ENCODE results near the gene STAT5A. TPM values are rescaled to one million over a fixed set of nuclear protein-coding genes. Genes with fewer than 3 reads are reported as not detected.
"Not testable (repeated sequence)": the region's sequence is repeated elsewhere in the genome, so short reads cannot be mapped to it uniquely, and the experiment has no call there.

STAT5A gene
- total RNA-seq, 2 experiments from 2014 or later = 141 to 150 TPM

- Mint-ChIP-seq H3K4me3 (no peak overlapping the region), H3K27ac (peak overlapping the region; percentile 96), H3K4me1 (ENCODE audit: low read depth) (peaks cover 68% of the 10 kb centered on the region), H3K36me3 (ENCODE audit: low read depth) (peaks cover 10% of the 10 kb centered on the region), H3K9me3 (no peaks in the 10 kb centered on the region), H3K27me3 (no peaks in the 10 kb centered on the region)
- ATAC-seq (ENCODE audit: poor library complexity) (no peak), DNase-seq (no peak)
- Histone ChIP-seq H3K36me3 (ENCODE audit: insufficient read depth, low read length) (peaks cover 3% of the 10 kb centered on the region), H3K4me1 (ENCODE audit: insufficient read depth, low read length) (peaks cover 46% of the 10 kb centered on the region), H3K4me3 (ENCODE audit: low read length) (no peak overlapping the region), H3K27me3 (ENCODE audit: control insufficient read depth in 1 of 2, insufficient read depth in 2 of 2, low read length in 2 of 2) (no peaks in the 10 kb centered on the region), H3K9me3 (ENCODE audit: control insufficient read depth in 1 of 2, insufficient read depth in 1 of 2, low read length in 2 of 2) (no peaks in the 10 kb centered on the region), H3K27ac (ENCODE audit: low read depth in 1 of 2, low read length in 2 of 2) (peak overlapping the region; percentile 26 to 39)
- POLR2A ChIA-PET = interaction anchor here (1.4 to 7.4 kb wide), 2 partner anchors 13 to 18 kb away, joined by 4 to 301 read pairs; partner anchors contain the start of gene STAT5B
- intact Hi-C loops (cut with DNase I, micrococcal nuclease) = loop anchor here in 1 of 2 experiments (5.0 kb wide), 1 partner anchor 134 kb away; the partner anchor contains the start of gene STAT3
- TF ChIP-seq, protein P1, sequence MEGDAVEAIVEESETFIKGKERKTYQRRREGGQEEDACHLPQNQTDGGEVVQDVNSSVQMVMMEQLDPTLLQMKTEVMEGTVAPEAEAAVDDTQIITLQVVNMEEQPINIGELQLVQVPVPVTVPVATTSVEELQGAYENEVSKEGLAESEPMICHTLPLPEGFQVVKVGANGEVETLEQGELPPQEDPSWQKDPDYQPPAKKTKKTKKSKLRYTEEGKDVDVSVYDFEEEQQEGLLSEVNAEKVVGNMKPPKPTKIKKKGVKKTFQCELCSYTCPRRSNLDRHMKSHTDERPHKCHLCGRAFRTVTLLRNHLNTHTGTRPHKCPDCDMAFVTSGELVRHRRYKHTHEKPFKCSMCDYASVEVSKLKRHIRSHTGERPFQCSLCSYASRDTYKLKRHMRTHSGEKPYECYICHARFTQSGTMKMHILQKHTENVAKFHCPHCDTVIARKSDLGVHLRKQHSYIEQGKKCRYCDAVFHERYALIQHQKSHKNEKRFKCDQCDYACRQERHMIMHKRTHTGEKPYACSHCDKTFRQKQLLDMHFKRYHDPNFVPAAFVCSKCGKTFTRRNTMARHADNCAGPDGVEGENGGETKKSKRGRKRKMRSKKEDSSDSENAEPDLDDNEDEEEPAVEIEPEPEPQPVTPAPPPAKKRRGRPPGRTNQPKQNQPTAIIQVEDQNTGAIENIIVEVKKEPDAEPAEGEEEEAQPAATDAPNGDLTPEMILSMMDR (IDR thresholded peaks at IDR 0.05) = no peak
- CTCF ChIA-PET = interaction anchor here (1.3 to 7.7 kb wide), 2 partner anchors 15 to 31 kb away, joined by 5 to 51 read pairs; no protein-coding TSS in a partner anchor
Measured at GRCh38 chr17:42253578-42253977, 34.7 kb upstream of the STAT5A start.

DNA sequence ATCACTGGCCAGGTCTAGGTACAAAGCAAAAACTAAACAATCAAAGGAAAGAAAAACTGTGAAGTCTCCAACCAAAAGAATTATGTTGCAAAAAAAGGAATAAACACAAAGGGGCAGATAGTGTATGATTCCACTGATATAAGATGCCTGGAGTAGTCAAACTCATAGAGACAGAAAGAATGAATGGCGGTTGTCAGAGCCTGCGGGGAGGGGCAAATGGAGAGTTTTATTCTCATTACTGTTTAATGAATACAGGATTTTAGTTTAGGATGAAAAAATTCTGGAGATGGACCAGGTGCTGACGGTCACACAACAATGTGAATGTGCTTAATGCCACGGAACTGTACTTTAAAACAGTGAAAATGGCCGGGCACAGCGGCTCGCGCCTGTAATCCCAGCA is 32.9 kb upstream of the STAT5A start:
- H3K4me1 Mint-ChIP-seq (ENCODE audit: low read depth) = peaks cover 72% of the 10 kb centered on the region
- H3K27me3 Mint-ChIP-seq = no peaks in the 10 kb centered on the region
- H3K27ac ChIP-seq (ENCODE audit: low read depth in 1 of 2, low read length in 2 of 2) = peak overlapping the region in 1 of 2 donors; percentile 25
- TF ChIP-seq, protein P1 (IDR thresholded peaks at IDR 0.05) = no peak
- intact Hi-C loops (cut with DNase I, micrococcal nuclease) = no loop called here
- peak overlapping the region; percentile 96 for H3K27ac Mint-ChIP-seq
- no peaks in the 10 kb centered on the region for H3K9me3 ChIP-seq (ENCODE audit: control insufficient read depth in 1 of 2, insufficient read depth in 1 of 2, low read length in 2 of 2)
- no peaks in the 10 kb centered on the region for H3K27me3 ChIP-seq (ENCODE audit: control insufficient read depth in 1 of 2, insufficient read depth in 2 of 2, low read length in 2 of 2)
- ChIA-PET CTCF (interaction anchor here (0.9 to 1.2 kb wide), 3 partner anchors 8 to 57 kb away, joined by 3 read pairs; no protein-coding TSS in a partner anchor), POLR2A (interaction anchor here (0.6 to 1.1 kb wide), 2 partner anchors 79 to 563 kb away, joined by 4 read pairs; no protein-coding TSS in a partner anchor)
- no peaks in the 10 kb centered on the region for H3K9me3 Mint-ChIP-seq
- H3K4me1 ChIP-seq (ENCODE audit: insufficient read depth, low read length) = peaks cover 37% of the 10 kb centered on the region
- no peak for ATAC-seq (ENCODE audit: poor library complexity)
- peaks cover 8% of the 10 kb centered on the region for H3K36me3 Mint-ChIP-seq (ENCODE audit: low read depth)
- H3K36me3 ChIP-seq (ENCODE audit: insufficient read depth, low read length) = peaks cover 3% of the 10 kb centered on the region
- DNase-seq = no peak
- no peak overlapping the region for H3K4me3 ChIP-seq (ENCODE audit: low read length)
- H3K4me3 Mint-ChIP-seq = no peak overlapping the region

DNA sequence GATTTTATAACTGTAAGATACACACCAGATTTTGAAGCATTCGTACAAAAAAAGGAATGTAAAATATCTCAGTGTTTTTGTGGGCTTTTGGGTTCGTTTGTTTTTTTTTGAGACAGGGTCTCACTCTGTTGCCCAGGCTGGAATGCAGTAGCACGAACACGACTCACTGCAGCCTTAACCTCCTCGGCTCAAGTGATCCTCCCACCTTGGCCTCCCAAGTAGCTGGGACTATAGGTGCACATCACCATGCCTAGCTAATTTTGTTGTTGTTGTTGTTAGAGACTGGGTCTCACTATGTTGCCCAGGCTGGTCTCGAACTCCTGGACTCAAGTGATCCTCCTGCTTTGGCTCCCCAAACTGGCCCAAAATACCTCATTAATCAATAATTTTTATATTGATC is 28.0 kb upstream of the STAT5A start:
- no peaks in the 10 kb centered on the region for H3K9me3 ChIP-seq (ENCODE audit: control insufficient read depth in 1 of 2, insufficient read depth in 1 of 2, low read length in 2 of 2)
- H3K4me3 Mint-ChIP-seq = no peak overlapping the region
- peak overlapping the region; percentile 62 for H3K27ac Mint-ChIP-seq
- ATAC-seq (ENCODE audit: poor library complexity) (no peak), DNase-seq (no peak)
- intact Hi-C loops (cut with DNase I, micrococcal nuclease) = no loop called here
- H3K27ac ChIP-seq (ENCODE audit: low read depth in 1 of 2, low read length in 2 of 2) = no peak overlapping the region
- H3K36me3 ChIP-seq (ENCODE audit: insufficient read depth, low read length) = peaks cover 3% of the 10 kb centered on the region
- H3K27me3 Mint-ChIP-seq = no peaks in the 10 kb centered on the region
- no peaks in the 10 kb centered on the region for H3K9me3 Mint-ChIP-seq
- H3K4me3 ChIP-seq (ENCODE audit: low read length) = no peak overlapping the region
- TF ChIP-seq, protein P1 (IDR thresholded peaks at IDR 0.05) = no peak
- POLR2A ChIA-PET = interaction anchor here (5.1 kb wide), 1 partner anchor 11 kb away, joined by 30 read pairs; no protein-coding TSS in a partner anchor
- peaks cover 51% of the 10 kb centered on the region for H3K4me1 Mint-ChIP-seq (ENCODE audit: low read depth)
- CTCF ChIA-PET = interaction anchor here (1.2 to 1.8 kb wide), 3 partner anchors 12 to 38 kb away, joined by 3 to 9 read pairs (median 3); no protein-coding TSS in a partner anchor
- peaks cover 34% of the 10 kb centered on the region for H3K4me1 ChIP-seq (ENCODE audit: insufficient read depth, low read length)
- H3K27me3 ChIP-seq (ENCODE audit: control insufficient read depth in 1 of 2, insufficient read depth in 2 of 2, low read length in 2 of 2) = no peaks in the 10 kb centered on the region
- peaks cover 5% of the 10 kb centered on the region for H3K36me3 Mint-ChIP-seq (ENCODE audit: low read depth)

DNA sequence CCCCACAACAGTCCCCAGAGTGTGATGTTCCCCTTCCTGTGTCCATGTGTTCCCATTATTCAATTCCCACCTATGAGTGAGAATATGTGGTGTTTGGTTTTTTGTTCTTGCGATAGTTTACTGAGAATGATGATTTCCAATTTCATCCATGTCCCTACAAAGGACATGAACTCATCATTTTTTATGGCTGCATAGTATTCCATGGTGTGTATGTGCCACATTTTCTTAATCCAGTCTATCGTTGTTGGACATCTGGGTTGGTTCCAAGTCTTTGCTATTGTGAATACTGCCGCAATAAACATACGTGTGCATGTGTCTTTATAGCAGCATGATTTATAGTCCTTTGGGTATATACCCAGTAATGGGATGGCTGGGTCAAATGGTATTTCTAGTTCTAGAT is 23.9 kb upstream of the STAT5A start:
- H3K4me3 Mint-ChIP-seq; DNase-seq; H3K9me3 Mint-ChIP-seq; H3K4me3 ChIP-seq (ENCODE audit: low read length); ATAC-seq (ENCODE audit: poor library complexity); H3K27ac Mint-ChIP-seq; H3K9me3 ChIP-seq (ENCODE audit: control insufficient read depth in 1 of 2, insufficient read depth in 1 of 2, low read length in 2 of 2); H3K27me3 ChIP-seq (ENCODE audit: control insufficient read depth in 1 of 2, insufficient read depth in 2 of 2, low read length in 2 of 2); H3K27ac ChIP-seq (ENCODE audit: low read depth in 1 of 2, low read length in 2 of 2); H3K36me3 ChIP-seq (ENCODE audit: insufficient read depth, low read length); H3K27me3 Mint-ChIP-seq; intact Hi-C loops (cut with DNase I, micrococcal nuclease): not testable (repeated sequence)
- ChIA-PET CTCF (interaction anchor here (1.8 to 2.0 kb wide), 2 partner anchors 42 kb away, joined by 5 to 6 read pairs; no protein-coding TSS in a partner anchor), POLR2A (interaction anchor here (0.7 to 1.5 kb wide), 3 partner anchors 11 to 953 kb away, joined by 3 to 8 read pairs (median 4); no protein-coding TSS in a partner anchor)
- Mint-ChIP-seq H3K36me3 (ENCODE audit: low read depth) (peaks cover 11% of the 10 kb centered on the region), H3K4me1 (ENCODE audit: low read depth) (peaks cover 51% of the 10 kb centered on the region)
- H3K4me1 ChIP-seq (ENCODE audit: insufficient read depth, low read length) = peaks cover 48% of the 10 kb centered on the region

Data from CD4-positive, alpha-beta T cell (primary cell).